ENCODE measurements around the gene PCDHA8. TPM values are rescaled to one million over a fixed set of nuclear protein-coding genes. Genes with fewer than 3 reads are reported as not detected.
"Not testable (repeated sequence)": the region's sequence is repeated elsewhere in the genome, so short reads cannot be mapped to it uniquely, and the experiment has no call there.

The PCDHA8 gene
- under 1 TPM; 0.17 to 0.36 TPM for total RNA-seq

- H3K4me3 ChIP-seq, result no peak within 1 kb of the TSS
- intact Hi-C loops (cut with DNase I), result no loop called here
- H3K27me3 ChIP-seq (replicated peaks; ENCODE audit: insufficient read depth), result peaks cover 4% of the 10 kb centered on the region
- H3K4me1 ChIP-seq (replicated peaks), result no peaks in the 10 kb centered on the region
- no peak within 1 kb of the TSS for H3K27ac ChIP-seq
- TF ChIP-seq POLR2A (IDR thresholded peaks at IDR 0.05), result no peak
- TF ChIP-seq POLR2AphosphoS5 (IDR thresholded peaks at IDR 0.05), result no peak
- TF ChIP-seq CTCF (IDR thresholded peaks at IDR 0.05), result no peak
- no peak for DNase-seq (ENCODE audit: low spot score)
- WGBS, result 21% methylated on average over 46 of the region's 47 CpGs
- H3K36me3 ChIP-seq, result no peaks in the 10 kb centered on the region
- no peaks in the 10 kb centered on the region for H3K9me3 ChIP-seq
Observed at GRCh38 chr5:140840978-140841962, at the start of gene PCDHA8. TSS of gene PCDHA8 (plus strand) at chr5:140841187. CDS start at chr5:140841322, 135 bp downstream.

- no peak for DNase-seq (ENCODE audit: low spot score)
- Histone ChIP-seq H3K9me3 (no peaks in the 10 kb centered on the region), H3K27ac (no peak within 1 kb of the TSS), H3K27me3 (replicated peaks; ENCODE audit: insufficient read depth) (no peaks in the 10 kb centered on the region), H3K4me1 (replicated peaks) (no peaks in the 10 kb centered on the region), H3K36me3 (no peaks in the 10 kb centered on the region), H3K4me3 (no peak within 1 kb of the TSS)
- WGBS, result 29% methylated on average over 27 of the region's 27 CpGs
- TF ChIP-seq CTCF (IDR thresholded peaks at IDR 0.05) (no peak), POLR2A (IDR thresholded peaks at IDR 0.05) (no peak), POLR2AphosphoS5 (IDR thresholded peaks at IDR 0.05) (no peak)
- intact Hi-C loops (cut with DNase I), result no loop called here
Observed at GRCh38 chr5:140794595-140795258, 46.3 kb upstream of the PCDHA8 start, which contains the start of gene PCDHA2. TSS of gene PCDHA2 (plus strand) at chr5:140794852.

- no peaks in the 10 kb centered on the region for H3K27me3 ChIP-seq (replicated peaks; ENCODE audit: insufficient read depth)
- H3K4me1 ChIP-seq (replicated peaks), result no peaks in the 10 kb centered on the region
- H3K9me3 ChIP-seq, result no peaks in the 10 kb centered on the region
- no peak overlapping the region for H3K4me3 ChIP-seq
- no peak for DNase-seq (ENCODE audit: low spot score)
- no peak overlapping the region for H3K27ac ChIP-seq
- no peaks in the 10 kb centered on the region for H3K36me3 ChIP-seq
- no peak for TF ChIP-seq CTCF (IDR thresholded peaks at IDR 0.05)
- TF ChIP-seq POLR2AphosphoS5 (IDR thresholded peaks at IDR 0.05), result no peak
- no peak for TF ChIP-seq POLR2A (IDR thresholded peaks at IDR 0.05)
- 19% methylated on average over 15 of the region's 15 CpGs for WGBS
- intact Hi-C loops (cut with DNase I), result no loop called here
Observed at GRCh38 chr5:140795259-140795641, 45.7 kb upstream of the PCDHA8 start.

GRCh38 chr5:140796072-140796717 lies 44.8 kb upstream of the PCDHA8 start:
- H3K4me3 ChIP-seq; H3K4me1 ChIP-seq (replicated peaks); H3K9me3 ChIP-seq; intact Hi-C loops (cut with DNase I); H3K36me3 ChIP-seq; H3K27me3 ChIP-seq (replicated peaks; ENCODE audit: insufficient read depth); DNase-seq (ENCODE audit: low spot score); H3K27ac ChIP-seq: not testable (repeated sequence)
- WGBS, result 53% methylated on average over 72 of the region's 72 CpGs

- Histone ChIP-seq H3K9me3 (no peaks in the 10 kb centered on the region), H3K4me1 (replicated peaks) (no peaks in the 10 kb centered on the region), H3K36me3 (no peaks in the 10 kb centered on the region), H3K4me3 (no peak overlapping the region), H3K27me3 (replicated peaks; ENCODE audit: insufficient read depth) (peaks cover 4% of the 10 kb centered on the region), H3K27ac (no peak overlapping the region)
- DNase-seq (ENCODE audit: low spot score), result no peak
- TF ChIP-seq POLR2AphosphoS5 (IDR thresholded peaks at IDR 0.05) (no peak), CTCF (IDR thresholded peaks at IDR 0.05) (no peak), POLR2A (IDR thresholded peaks at IDR 0.05) (no peak)
- intact Hi-C loops (cut with DNase I), result no loop called here
- 53% methylated on average over 38 of the region's 39 CpGs for WGBS
Observed at GRCh38 chr5:140796718-140797095, 44.3 kb upstream of the PCDHA8 start.
